Measurements from ENCODE around the gene TMEM164. TPM values are rescaled to one million over a fixed set of nuclear protein-coding genes. Genes with fewer than 3 reads are reported as not detected.

Gene TMEM164
- total and polyA plus RNA-seq, 2 experiments from 2014 or later, result 3.4 to 17.2 TPM

- TF ChIP-seq ZNF462 (CRISPR knock-in tag; IDR thresholded peaks at IDR 0.05), result no peak
- TF ChIP-seq STAT1 (IDR thresholded peaks at IDR 0.05; ENCODE audit: unreplicated experiment), result no peak
- TF ChIP-seq, protein P1, sequence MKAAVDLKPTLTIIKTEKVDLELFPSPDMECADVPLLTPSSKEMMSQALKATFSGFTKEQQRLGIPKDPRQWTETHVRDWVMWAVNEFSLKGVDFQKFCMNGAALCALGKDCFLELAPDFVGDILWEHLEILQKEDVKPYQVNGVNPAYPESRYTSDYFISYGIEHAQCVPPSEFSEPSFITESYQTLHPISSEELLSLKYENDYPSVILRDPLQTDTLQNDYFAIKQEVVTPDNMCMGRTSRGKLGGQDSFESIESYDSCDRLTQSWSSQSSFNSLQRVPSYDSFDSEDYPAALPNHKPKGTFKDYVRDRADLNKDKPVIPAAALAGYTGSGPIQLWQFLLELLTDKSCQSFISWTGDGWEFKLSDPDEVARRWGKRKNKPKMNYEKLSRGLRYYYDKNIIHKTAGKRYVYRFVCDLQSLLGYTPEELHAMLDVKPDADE (IDR thresholded peaks at IDR 0.05), result no peak
- TF ChIP-seq, protein P2, sequence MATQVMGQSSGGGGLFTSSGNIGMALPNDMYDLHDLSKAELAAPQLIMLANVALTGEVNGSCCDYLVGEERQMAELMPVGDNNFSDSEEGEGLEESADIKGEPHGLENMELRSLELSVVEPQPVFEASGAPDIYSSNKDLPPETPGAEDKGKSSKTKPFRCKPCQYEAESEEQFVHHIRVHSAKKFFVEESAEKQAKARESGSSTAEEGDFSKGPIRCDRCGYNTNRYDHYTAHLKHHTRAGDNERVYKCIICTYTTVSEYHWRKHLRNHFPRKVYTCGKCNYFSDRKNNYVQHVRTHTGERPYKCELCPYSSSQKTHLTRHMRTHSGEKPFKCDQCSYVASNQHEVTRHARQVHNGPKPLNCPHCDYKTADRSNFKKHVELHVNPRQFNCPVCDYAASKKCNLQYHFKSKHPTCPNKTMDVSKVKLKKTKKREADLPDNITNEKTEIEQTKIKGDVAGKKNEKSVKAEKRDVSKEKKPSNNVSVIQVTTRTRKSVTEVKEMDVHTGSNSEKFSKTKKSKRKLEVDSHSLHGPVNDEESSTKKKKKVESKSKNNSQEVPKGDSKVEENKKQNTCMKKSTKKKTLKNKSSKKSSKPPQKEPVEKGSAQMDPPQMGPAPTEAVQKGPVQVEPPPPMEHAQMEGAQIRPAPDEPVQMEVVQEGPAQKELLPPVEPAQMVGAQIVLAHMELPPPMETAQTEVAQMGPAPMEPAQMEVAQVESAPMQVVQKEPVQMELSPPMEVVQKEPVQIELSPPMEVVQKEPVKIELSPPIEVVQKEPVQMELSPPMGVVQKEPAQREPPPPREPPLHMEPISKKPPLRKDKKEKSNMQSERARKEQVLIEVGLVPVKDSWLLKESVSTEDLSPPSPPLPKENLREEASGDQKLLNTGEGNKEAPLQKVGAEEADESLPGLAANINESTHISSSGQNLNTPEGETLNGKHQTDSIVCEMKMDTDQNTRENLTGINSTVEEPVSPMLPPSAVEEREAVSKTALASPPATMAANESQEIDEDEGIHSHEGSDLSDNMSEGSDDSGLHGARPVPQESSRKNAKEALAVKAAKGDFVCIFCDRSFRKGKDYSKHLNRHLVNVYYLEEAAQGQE (IDR thresholded peaks at IDR 0.05; ENCODE audit: unreplicated experiment), result no peak
- no peak for TF ChIP-seq EZH2phosphoT487 (IDR thresholded peaks at IDR 0.05; ENCODE audit: unreplicated experiment)
- no peak for TF ChIP-seq NANOG (IDR thresholded peaks at IDR 0.05; ENCODE audit: borderline replicate concordance)
- TF ChIP-seq ZNF331 (CRISPR knock-in tag; IDR thresholded peaks at IDR 0.05; ENCODE audit: low read depth), result no peak
- no peak for TF ChIP-seq JUNB (IDR thresholded peaks at IDR 0.05; ENCODE audit: unreplicated experiment)
- TF ChIP-seq ZNF114 (CRISPR knock-in tag; IDR thresholded peaks at IDR 0.05), result no peak
- TF ChIP-seq EZH2 (IDR thresholded peaks at IDR 0.05; ENCODE audit: low read depth, unreplicated experiment), result no peak
- TF ChIP-seq CREB1 (CRISPR knock-in tag; IDR thresholded peaks at IDR 0.05; ENCODE audit: low read depth), result no peak
Measured at GRCh38 chrX:110171442-110171841, 168.5 kb downstream of the TMEM164 start (continued).
